Pulmonary artery endothelial cell (primary cell): Measurements from ENCODE around the gene F10. TPM values are rescaled to one million over a fixed set of nuclear protein-coding genes. Genes with fewer than 3 reads are reported as not detected.

ENCODE experiments used
- DNase-seq: peaks from one replicate; pipeline ENCODE4 v3.0.0-alpha.2; 2011; ENCODE audit warnings: low read depth, low spot score
- total RNA-seq: library from RNA; depleted of rRNA; stranded (reverse); fragments of >200 nt; gene quantifications from 2 replicates; pipeline ENCODE4 v1.2.3, GENCODE V29; 2014

The F10 gene
- total RNA-seq, 1 donor from 2014 or later, result 0.13 TPM

GRCh38 chr13:113129921-113130750, 7.5 kb downstream of the F10 start:
- DNase-seq, result no peak

- DNase-seq, result no peak
Measured at GRCh38 chr13:113135281-113135760, 12.7 kb downstream of the F10 start.

GRCh38 chr13:113137691-113138298, 15.2 kb downstream of the F10 start:
- no peak for DNase-seq

GRCh38 chr13:113138792-113139551, 16.4 kb downstream of the F10 start:
- DNase-seq, result no peak

GRCh38 chr13:113139577-113139976, 17.0 kb downstream of the F10 start:
- no peak for DNase-seq

- DNase-seq, result no peak
Measured at GRCh38 chr13:113140677-113141600, 18.3 kb downstream of the F10 start.

GRCh38 chr13:113141601-113141970, 19.0 kb downstream of the F10 start:
- no peak for DNase-seq

- DNase-seq, result no peak
Measured at GRCh38 chr13:113142876-113143275, 20.3 kb downstream of the F10 start.

- no peak for DNase-seq
Measured at GRCh38 chr13:113143466-113144254, 21.1 kb downstream of the F10 start.

GRCh38 chr13:113144255-113144629, 21.6 kb downstream of the F10 start:
- DNase-seq, result no peak

GRCh38 chr13:113145496-113145895, 22.9 kb downstream of the F10 start:
- no peak for DNase-seq

- DNase-seq, result no peak
Measured at GRCh38 chr13:113145911-113146598, 23.5 kb downstream of the F10 start.

- DNase-seq, result no peak
Measured at GRCh38 chr13:113146750-113147149, 24.2 kb downstream of the F10 start.

GRCh38 chr13:113147206-113147605, 24.6 kb downstream of the F10 start:
- DNase-seq, result no peak

GRCh38 chr13:113148407-113148806, 25.8 kb downstream of the F10 start:
- DNase-seq, result no peak

GRCh38 chr13:113148940-113149503, 26.4 kb downstream of the F10 start:
- DNase-seq, result no peak

- DNase-seq, result no peak
Measured at GRCh38 chr13:113149711-113150549, 27.3 kb downstream of the F10 start.

- no peak for DNase-seq
Measured at GRCh38 chr13:113150550-113151365, 28.2 kb downstream of the F10 start.
